Head of caudate nucleus (tissue), 42 donors: ENCODE measurements around the gene NOL4L.
A peak's percentile ranks its signal among the peaks of the same experiment; 100 is the strongest.
"Not testable (repeated sequence)": the region's sequence is repeated elsewhere in the genome, so short reads cannot be mapped to it uniquely, and the experiment has no call there.

Experiments used
- DNase-seq, 42 donors: peaks; one replicate each; pipeline versions ENCODE4 v3.0.0 to v3.0.0-alpha.2; 2020 to 2021; ENCODE audit warnings: mixed read lengths in 7 of 42
- intact Hi-C: fragments of 100-400 bp; cut with DNase I; formaldehyde crosslinking; loops from one replicate; pipeline ENCODE4 v1.15.0; 2022

The NOL4L gene

GRCh38 chr20:32600681-32601237, 15.6 kb upstream of the NOL4L start:
- intact Hi-C loops = no loop called here
- DNase-seq = no peak

DNA sequence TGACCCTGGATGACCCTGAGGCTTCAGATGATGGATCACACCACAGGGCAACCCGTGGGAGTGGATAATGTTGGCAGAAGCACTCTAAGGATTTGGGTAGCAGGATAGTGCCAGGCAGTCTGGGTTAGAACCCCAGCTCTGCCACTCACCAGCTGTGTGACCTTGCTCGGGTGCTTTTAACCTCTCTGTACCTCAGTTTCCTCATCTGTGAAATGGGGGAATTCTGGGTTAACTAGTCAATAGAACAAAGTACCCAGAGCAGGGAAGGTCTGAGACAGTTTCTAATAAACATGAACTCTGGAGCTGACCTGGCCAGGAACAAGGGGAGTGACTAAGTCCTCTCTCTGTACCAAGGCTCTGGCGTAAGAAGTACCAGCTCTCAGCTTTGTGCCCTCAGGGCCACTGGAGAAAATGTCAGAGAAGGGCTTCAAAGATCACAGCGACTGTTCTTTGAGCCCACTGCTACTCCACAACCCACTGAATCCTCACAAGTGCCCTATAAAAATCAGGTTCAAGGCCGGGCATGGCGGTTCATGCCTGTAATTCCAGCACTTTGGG, 14.7 kb upstream of the NOL4L start:
- intact Hi-C loops = no loop called here
- DNase-seq = no peak

- intact Hi-C loops = no loop called here
- DNase-seq = no peak
These were observed 13.5 kb upstream of the NOL4L start for GRCh38 chr20:32598606-32599005.

- no peak for DNase-seq
- intact Hi-C loops = no loop called here
These were observed 12.6 kb upstream of the NOL4L start for GRCh38 chr20:32597714-32598113.

- no peak for DNase-seq
These were observed 11.6 kb upstream of the NOL4L start for GRCh38 chr20:32596681-32597252.

GRCh38 chr20:32595143-32595542, 10.0 kb upstream of the NOL4L start:
- intact Hi-C loops = no loop called here
- no peak for DNase-seq

More at GRCh38 chr20:32596681-32597252, 11.6 kb upstream of the NOL4L start:
- intact Hi-C loops = no loop called here

DNA sequence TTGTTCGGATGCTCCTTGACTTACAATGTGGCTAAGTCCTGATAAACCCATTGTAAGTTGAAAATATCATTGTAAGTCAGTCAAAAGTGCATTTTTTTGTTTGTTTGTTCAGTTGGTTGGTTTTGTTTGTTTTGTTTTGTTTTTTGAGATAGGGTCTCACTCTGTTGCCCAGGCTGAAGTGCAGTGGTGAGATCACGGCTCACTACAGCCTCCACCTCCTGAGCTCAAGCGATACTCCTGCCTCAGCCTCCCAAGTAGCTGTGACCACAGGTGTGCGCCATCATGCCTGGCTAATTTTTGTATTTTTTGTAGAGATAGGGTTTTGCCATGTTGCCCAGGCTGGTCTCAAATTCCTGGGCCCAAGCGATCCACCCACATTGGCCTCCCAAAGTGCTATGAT, 9.5 kb upstream of the NOL4L start:
- intact Hi-C loops = not testable (repeated sequence)

GRCh38 chr20:32594204-32594603, 9.1 kb upstream of the NOL4L start:
- no peak for DNase-seq
- intact Hi-C loops = no loop called here

More for the DNA sequence above, 9.5 kb upstream of the NOL4L start:
- not testable (repeated sequence) for DNase-seq

DNA sequence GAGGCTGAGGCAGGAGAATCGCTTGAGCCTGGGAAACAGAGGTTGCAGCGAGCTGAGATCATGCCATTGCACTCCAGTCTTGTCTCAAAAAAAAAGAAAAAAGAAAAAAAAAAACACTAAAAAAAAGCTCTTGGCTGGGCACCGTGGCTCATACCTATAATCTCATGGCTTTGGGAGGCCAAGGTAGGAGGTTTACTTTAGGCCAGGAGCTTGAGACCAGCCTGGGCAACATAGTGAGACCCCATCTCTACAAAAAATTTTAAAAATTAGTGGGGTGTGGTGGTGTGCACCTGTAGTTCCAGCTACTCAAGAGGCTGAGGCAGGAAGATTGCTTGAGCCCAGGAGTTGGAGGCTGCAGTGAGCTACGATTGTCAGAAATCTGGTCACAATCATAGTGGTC, 7.5 kb upstream of the NOL4L start:
- intact Hi-C loops, DNase-seq: not testable (repeated sequence)

- intact Hi-C loops = no loop called here
- DNase-seq = no peak
These were observed 6.9 kb upstream of the NOL4L start for GRCh38 chr20:32592022-32592421.

GRCh38 chr20:32589769-32590168, 4.6 kb upstream of the NOL4L start:
- intact Hi-C loops = no loop called here
- DNase-seq = no peak

DNA sequence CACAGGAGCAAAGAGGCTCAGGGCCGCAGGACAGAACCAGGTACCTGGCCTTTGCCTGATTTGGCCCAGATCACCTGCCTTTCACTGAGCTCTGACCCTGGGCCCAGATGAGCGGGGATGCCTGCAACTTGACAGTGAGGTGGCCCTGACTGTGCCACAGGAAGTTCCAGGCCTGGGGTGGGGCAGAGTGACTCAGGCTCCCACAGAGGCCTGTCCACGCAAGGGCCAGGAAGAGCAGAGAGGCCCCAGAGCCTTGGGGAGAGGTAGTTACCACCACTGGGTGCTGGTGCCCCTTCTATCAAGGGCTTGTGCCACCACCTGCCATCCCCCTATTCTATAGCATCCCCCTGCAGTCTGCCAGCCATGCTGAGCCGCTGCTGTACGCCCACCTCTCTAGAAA, 4.1 kb upstream of the NOL4L start:
- intact Hi-C loops = no loop called here
- no peak for DNase-seq

GRCh38 chr20:32588040-32588439, 2.9 kb upstream of the NOL4L start:
- no peak for DNase-seq
- intact Hi-C loops = no loop called here

- intact Hi-C loops = no loop called here
These were observed 1.2 kb upstream of the NOL4L start for GRCh38 chr20:32586291-32586690.

DNA sequence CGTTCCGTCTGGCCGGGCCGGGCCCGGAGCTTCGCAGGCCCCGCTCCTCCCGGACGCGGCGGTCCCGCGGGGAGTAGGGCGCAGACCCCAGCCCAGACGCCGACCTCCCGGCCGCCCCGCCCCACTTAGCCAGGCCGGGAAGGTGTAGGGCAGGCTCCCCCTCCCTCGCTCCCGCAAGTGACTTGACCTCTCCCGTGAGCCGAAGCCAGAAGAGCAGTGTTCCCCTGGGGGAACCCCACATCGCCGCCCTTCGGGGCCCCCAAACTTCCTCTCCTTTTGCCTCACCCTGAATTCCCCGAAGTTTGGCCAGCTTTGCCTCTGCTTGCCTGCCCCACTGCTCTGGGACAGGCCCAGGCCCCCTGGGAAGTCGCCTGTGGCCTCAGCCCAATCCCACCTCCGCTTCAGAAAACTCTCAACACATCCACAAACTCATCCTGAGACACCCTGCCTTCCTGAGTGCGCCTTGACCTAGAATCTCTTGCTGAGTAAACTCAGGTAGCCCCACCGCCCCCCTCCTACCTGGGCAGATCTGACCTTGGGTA, 524 bp upstream of the NOL4L start:
- intact Hi-C loops = no loop called here
- no peak for DNase-seq

More at GRCh38 chr20:32586291-32586690, 1.2 kb upstream of the NOL4L start:
- no peak for DNase-seq

DNA sequence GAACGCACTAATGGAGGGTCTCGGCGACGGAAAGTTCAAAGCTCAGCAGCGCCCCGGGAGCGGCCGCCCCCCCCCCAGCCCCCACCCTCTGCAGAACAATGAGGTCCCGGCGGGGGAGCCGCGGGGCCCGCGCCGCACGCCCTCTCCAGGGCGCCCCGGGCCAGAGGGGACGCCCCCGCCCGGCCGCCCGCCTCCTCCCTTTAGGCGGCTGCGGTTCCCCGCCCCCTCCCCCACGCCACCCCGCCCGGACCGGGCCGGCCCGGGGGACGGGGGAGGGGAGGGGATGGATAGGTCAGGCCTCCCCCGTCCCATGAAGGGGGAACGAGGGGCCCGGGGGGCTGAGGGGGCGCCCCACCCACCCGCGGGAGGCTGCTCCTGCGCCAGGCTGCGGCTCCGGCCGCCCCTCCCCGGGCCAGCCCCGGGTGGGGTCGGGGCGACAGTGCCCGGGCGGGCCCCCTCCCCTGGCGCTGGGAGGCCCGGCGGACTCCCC, 1.5 kb downstream of the NOL4L start:
- DNase-seq = peak in 5 of 42 donors; percentile 11 to 51 (median 36)

DNA sequence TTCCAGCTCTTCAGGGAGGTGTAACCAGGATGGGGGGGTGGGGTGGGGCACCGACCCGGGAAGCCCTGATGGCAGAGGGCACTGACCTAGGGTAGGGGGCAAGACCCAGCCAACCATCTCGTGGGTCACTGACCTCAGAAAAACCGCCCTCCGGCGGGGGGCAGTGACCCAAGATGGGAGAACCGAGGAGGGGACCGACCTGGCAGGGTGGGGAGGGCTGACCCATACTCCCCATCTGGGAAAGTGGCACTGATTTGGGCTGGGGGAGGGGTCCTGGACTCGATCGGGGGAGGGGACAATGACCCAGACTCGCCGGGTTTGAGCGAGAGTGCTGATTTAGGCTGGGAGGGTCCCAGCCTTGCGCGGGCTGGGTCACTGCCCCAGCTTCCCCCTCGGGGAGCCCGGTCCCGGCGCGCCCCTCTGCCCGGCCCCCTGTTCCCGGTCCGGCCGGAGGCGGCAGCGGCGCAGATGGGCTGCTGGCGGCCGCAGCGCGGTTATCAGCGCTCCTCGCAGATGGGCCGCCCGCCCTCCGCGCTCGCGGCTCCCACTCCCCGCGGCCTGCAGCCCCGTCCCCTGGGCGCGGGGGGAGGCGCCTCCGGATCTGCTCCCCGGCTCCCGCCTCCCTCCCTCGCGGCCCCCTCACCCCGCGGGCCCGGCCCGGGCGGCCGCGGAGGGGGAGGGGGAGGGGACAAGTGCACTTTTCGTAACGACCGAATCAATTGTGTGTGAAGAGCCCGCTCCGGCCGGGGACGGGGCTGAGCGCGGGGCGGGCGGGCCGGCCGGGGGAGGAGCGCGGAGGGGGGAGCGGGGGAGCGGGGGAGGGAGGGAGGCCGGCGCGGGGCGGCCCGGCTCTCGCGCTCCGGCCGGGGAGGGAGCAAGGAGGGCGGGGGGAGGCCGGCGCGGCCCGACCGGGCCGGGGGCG, 2.2 kb downstream of the NOL4L start:
- intact Hi-C loops = loop anchor here (5.0 kb wide), 1 partner anchor 46 kb away; no protein-coding TSS in a partner anchor
- DNase-seq = peak in 22 of 42 donors; percentile 26 to 74 (median 55)

More for the DNA sequence above, 1.5 kb downstream of the NOL4L start:
- intact Hi-C loops = loop anchor here (5.0 kb wide), 1 partner anchor 46 kb away; no protein-coding TSS in a partner anchor

DNA sequence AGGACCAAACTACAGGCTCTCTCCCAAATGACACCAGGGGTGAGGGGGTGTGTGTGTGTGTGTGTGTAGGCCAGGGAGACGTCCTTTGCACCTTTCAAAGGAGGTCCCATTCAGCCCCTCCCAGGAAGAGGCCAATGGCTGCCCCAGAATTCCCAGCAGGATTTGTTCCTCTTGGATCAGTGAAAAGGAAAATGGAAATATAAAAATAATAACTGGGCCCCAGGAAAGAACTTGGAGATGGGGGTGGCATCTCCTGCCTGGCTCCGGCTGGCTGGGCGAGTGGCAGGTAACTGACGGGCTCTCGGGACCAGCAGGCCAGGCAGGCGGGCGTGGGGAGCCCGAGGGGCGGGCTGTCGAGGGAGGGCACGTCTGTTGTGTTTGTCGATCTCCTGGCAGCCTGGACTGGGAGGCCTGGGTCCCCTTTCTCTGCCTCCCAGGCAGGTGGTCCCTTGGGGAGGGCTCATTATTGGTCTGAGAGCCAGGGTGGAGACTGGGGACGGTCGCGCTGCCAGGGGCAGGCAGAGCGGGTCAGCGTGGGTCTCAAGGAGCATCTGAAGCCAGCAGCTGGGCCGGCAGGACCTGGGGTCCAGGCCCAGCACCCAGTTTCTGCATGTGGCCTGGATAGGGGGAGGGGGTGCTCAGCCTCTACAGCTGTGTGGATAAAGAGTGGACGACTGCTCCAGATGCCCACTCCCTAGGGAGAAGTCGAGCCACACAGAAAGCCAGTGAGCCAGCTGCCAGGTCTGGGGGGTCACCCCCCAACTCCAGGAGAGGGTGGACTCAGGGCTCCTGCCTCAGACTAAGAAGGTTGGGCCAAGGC, 3.1 kb downstream of the NOL4L start:
- DNase-seq = no peak
- intact Hi-C loops = loop anchor here (5.0 kb wide), 1 partner anchor 45 kb away; no protein-coding TSS in a partner anchor
